Upper lobe of right lung (tissue), 1 donor: ENCODE measurements around the gene TBC1D21. TPM values are rescaled to one million over a fixed set of nuclear protein-coding genes. Genes with fewer than 3 reads are reported as not detected.

Experiments used
- ATAC-seq: fragments of 200-7000 bp; cut with Tn5 transposase; one replicate; pipeline ENCODE4 v1.9.1; 2020; ENCODE audit warnings: mild to moderate bottlenecking, moderate library complexity
- DNase-seq: peaks from one replicate; pipeline ENCODE4 v3.0.0-alpha.2; 2020
- H3K27ac ChIP-seq: fragments of 200-600 bp; one replicate; pipeline ENCODE4 v1.8.0; 2022
- H3K27me3 ChIP-seq: fragments of 200-600 bp; one replicate; pipeline ENCODE4 v1.8.0; 2022; ENCODE audit warnings: mild to moderate bottlenecking
- H3K36me3 ChIP-seq: fragments of 200-600 bp; one replicate; pipeline ENCODE4 v1.8.0; 2022
- H3K4me1 ChIP-seq: fragments of 200-600 bp; one replicate; pipeline ENCODE4 v1.8.0; 2022
- H3K4me3 ChIP-seq: fragments of 200-600 bp; one replicate; pipeline ENCODE4 v1.8.0; 2022; ENCODE audit warnings: mild to moderate bottlenecking
- H3K9me3 ChIP-seq: fragments of 200-600 bp; one replicate; pipeline ENCODE4 v1.8.0; 2022
- intact Hi-C: fragments of 100-400 bp; cut with DNase I; formaldehyde crosslinking; loops from one replicate; pipeline ENCODE4 v1.11.0; 2022
- total RNA-seq: library from RNA; stranded (reverse); fragmentation: NEBNext Ultra II Directional; extraction: Animal tissue kit (Norgen Biotek cat#: 25700); gene quantifications from one replicate; pipeline ENCODE4 v1.2.1, GENCODE V29; 2021
- TF ChIP-seq, protein P1 (sequence below): fragments of 200-600 bp; IDR thresholded peaks from one replicate; pipeline ENCODE4 v1.8.0; 2022; ENCODE audit warnings: antibody characterized with exemption
- donor health status: DM: no; HTN: yes; CAD: no; lungs with severe emphysema.

TBC1D21 gene
- total RNA-seq, 1 donor from 2014 or later: not detected

DNA sequence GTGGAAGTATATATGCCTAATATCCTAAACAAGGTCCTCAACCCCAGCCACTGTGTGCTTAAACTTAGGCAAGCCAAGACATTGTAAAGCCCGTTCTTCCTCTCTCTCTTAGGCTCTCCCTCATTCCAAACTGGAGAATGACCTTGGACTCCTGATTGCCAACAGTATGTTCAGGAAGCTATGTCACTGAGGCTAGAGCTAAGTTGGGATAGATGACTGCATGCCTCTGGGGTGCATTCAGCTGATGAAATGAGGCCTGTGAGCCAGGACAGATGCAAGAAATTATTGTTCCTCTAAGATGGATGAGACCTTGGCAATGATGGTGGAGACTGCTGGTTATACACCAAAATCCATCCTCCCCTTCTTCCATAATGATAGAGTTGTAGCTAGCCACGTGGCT, 27.9 kb upstream of the TBC1D21 start:
- no peak overlapping the region for H3K27ac ChIP-seq
- no peak for ATAC-seq

DNA sequence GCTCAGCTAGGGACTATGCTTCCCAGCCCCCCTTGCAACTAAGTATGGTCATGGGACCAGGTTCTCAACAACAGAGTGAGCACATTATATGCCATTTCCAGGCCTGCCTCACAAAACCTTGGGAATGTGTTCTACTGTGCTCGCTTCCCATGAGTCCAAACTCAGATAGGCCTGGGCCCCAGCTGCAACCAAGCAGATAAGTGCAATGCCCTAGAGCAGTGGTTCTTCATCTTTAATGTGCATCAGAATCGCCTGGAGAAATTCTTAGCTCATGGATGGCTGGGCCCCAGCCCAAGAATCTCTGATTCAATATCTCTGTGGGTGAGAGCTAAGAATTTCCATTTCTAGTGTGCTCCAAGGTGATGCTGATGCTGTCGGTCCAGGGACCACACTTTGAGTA, 27.5 kb upstream of the TBC1D21 start:
- TF ChIP-seq, protein P1, sequence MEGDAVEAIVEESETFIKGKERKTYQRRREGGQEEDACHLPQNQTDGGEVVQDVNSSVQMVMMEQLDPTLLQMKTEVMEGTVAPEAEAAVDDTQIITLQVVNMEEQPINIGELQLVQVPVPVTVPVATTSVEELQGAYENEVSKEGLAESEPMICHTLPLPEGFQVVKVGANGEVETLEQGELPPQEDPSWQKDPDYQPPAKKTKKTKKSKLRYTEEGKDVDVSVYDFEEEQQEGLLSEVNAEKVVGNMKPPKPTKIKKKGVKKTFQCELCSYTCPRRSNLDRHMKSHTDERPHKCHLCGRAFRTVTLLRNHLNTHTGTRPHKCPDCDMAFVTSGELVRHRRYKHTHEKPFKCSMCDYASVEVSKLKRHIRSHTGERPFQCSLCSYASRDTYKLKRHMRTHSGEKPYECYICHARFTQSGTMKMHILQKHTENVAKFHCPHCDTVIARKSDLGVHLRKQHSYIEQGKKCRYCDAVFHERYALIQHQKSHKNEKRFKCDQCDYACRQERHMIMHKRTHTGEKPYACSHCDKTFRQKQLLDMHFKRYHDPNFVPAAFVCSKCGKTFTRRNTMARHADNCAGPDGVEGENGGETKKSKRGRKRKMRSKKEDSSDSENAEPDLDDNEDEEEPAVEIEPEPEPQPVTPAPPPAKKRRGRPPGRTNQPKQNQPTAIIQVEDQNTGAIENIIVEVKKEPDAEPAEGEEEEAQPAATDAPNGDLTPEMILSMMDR: no peak
- H3K9me3 ChIP-seq: no peaks in the 10 kb centered on the region
- no peaks in the 10 kb centered on the region for H3K36me3 ChIP-seq
- intact Hi-C loops: no loop called here
- ATAC-seq: no peak
- H3K27me3 ChIP-seq: peaks cover 5% of the 10 kb centered on the region
- no peaks in the 10 kb centered on the region for H3K4me1 ChIP-seq
- no peak overlapping the region for H3K27ac ChIP-seq
- no peak for DNase-seq
- no peak overlapping the region for H3K4me3 ChIP-seq

More for the DNA sequence above, 27.9 kb upstream of the TBC1D21 start:
- TF ChIP-seq, protein P1: no peak
- H3K9me3 ChIP-seq: no peaks in the 10 kb centered on the region
- peaks cover 5% of the 10 kb centered on the region for H3K27me3 ChIP-seq
- no peaks in the 10 kb centered on the region for H3K36me3 ChIP-seq
- intact Hi-C loops: no loop called here
- no peaks in the 10 kb centered on the region for H3K4me1 ChIP-seq
- no peak for DNase-seq
- H3K4me3 ChIP-seq: no peak overlapping the region

- Histone ChIP-seq H3K27ac (no peak overlapping the region), H3K9me3 (no peaks in the 10 kb centered on the region), H3K4me1 (no peaks in the 10 kb centered on the region), H3K4me3 (no peak overlapping the region), H3K36me3 (no peaks in the 10 kb centered on the region), H3K27me3 (no peaks in the 10 kb centered on the region)
- DNase-seq (no peak), ATAC-seq (no peak)
- intact Hi-C loops: no loop called here
- TF ChIP-seq, protein P1: no peak
These were observed 23.7 kb upstream of the TBC1D21 start for GRCh38 chr15:73849641-73850040.

- no peak overlapping the region for H3K4me3 ChIP-seq
- no peak for DNase-seq
- TF ChIP-seq, protein P1: no peak
- no peaks in the 10 kb centered on the region for H3K4me1 ChIP-seq
- no peak for ATAC-seq
- intact Hi-C loops: no loop called here
- H3K36me3 ChIP-seq: no peaks in the 10 kb centered on the region
- H3K27ac ChIP-seq: no peak overlapping the region
- H3K9me3 ChIP-seq: no peaks in the 10 kb centered on the region
- H3K27me3 ChIP-seq: no peaks in the 10 kb centered on the region
These were observed 23.1 kb upstream of the TBC1D21 start for GRCh38 chr15:73850228-73850627.

GRCh38 chr15:73851689-73852088, 21.7 kb upstream of the TBC1D21 start:
- no peak overlapping the region for H3K4me3 ChIP-seq
- TF ChIP-seq, protein P1: no peak
- H3K27ac ChIP-seq: no peak overlapping the region
- H3K4me1 ChIP-seq: no peaks in the 10 kb centered on the region
- no peaks in the 10 kb centered on the region for H3K36me3 ChIP-seq
- ATAC-seq (no peak), DNase-seq (no peak)
- intact Hi-C loops: no loop called here
- no peaks in the 10 kb centered on the region for H3K9me3 ChIP-seq
- H3K27me3 ChIP-seq: no peaks in the 10 kb centered on the region

DNA sequence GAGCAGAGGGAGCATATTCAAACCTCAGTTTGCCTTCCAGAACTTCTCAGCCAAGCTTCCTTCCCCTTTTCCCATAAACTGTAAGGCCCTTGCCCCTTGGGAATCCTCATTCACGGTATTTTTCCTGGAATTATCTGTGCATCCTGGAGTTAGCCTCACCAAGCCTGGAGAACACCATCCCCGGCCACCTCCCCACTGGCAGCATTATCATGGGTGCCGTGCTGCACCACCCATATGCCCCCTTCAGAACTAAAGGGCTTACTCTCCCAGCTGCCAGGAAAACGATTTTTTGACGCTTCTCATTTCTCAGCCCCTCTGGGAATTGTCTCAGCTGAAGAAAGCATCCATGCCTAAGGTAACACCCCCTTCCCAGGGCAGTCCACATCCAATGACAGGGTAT, 20.9 kb upstream of the TBC1D21 start:
- Histone ChIP-seq H3K27ac (no peak overlapping the region), H3K4me3 (no peak overlapping the region), H3K36me3 (no peaks in the 10 kb centered on the region), H3K27me3 (no peaks in the 10 kb centered on the region), H3K9me3 (no peaks in the 10 kb centered on the region), H3K4me1 (no peaks in the 10 kb centered on the region)
- intact Hi-C loops: no loop called here
- TF ChIP-seq, protein P1: no peak
- no peak for ATAC-seq
- no peak for DNase-seq
